HL-60 (cell line): Measurements from ENCODE around the gene SEZ6.

Experiments used
- DNase-seq, 2 experiments: peaks; one replicate each; pipeline ENCODE4 v3.0.0-alpha.2; 2010 to 2020; ENCODE audit warnings: low read depth in 1 of 2, low spot score in 1 of 2
- H3K27ac ChIP-seq: fragments of 250-450 bp; sonication (Bioruptor Pico); replicated peaks from 2 replicates; pipeline ENCODE4 v1.5.1; 2020; ENCODE audit warnings: mild to moderate bottlenecking, moderate library complexity
- H3K27me3 ChIP-seq: fragments of 250-450 bp; sonication (Bioruptor Pico); 2 replicates; pipeline ENCODE4 v1.5.1; 2021; ENCODE audit warnings: mild to moderate bottlenecking, moderate library complexity; ENCODE audit not compliant: insufficient read depth, poor library complexity, severe bottlenecking
- H3K4me3 ChIP-seq: replicated peaks from 2 replicates; pipeline ENCODE4 v1.5.1; 2011; ENCODE audit warnings: mild to moderate bottlenecking, control low read depth, low read length; ENCODE audit not compliant: insufficient read depth
- GABPA ChIP-seq: IDR thresholded peaks from 2 replicates; pipeline ENCODE4 v1.6.1; 2012; ENCODE audit warnings: low read depth
- POLR2AphosphoS5 ChIP-seq: IDR thresholded peaks from 2 replicates; pipeline ENCODE4 v1.6.1; 2012; ENCODE audit warnings: low read depth
- SPI1 ChIP-seq: IDR thresholded peaks from 2 replicates; pipeline ENCODE4 v1.6.1; 2012; ENCODE audit warnings: low read depth, mild to moderate bottlenecking, borderline replicate concordance
- TF ChIP-seq, protein P1 (sequence below): IDR thresholded peaks from one replicate; pipeline ENCODE4 v1.5.1; 2011; ENCODE audit warnings: low read length, control low read depth, inconsistent platforms; ENCODE audit not compliant: insufficient read depth
- TF ChIP-seq, protein P2 (sequence below): IDR thresholded peaks from 2 replicates; pipeline ENCODE4 v1.6.1; 2012; ENCODE audit warnings: low read depth; ENCODE audit not compliant: insufficient replicate concordance

SEZ6 gene

GRCh38 chr17:28906276-28906675 lies 99.6 kb downstream of the SEZ6 start:
- no peaks in the 10 kb centered on the region for H3K27me3 ChIP-seq
- no peak overlapping the region for H3K4me3 ChIP-seq
- H3K27ac ChIP-seq = no peak overlapping the region
- no peak for DNase-seq
- TF ChIP-seq, protein P1, sequence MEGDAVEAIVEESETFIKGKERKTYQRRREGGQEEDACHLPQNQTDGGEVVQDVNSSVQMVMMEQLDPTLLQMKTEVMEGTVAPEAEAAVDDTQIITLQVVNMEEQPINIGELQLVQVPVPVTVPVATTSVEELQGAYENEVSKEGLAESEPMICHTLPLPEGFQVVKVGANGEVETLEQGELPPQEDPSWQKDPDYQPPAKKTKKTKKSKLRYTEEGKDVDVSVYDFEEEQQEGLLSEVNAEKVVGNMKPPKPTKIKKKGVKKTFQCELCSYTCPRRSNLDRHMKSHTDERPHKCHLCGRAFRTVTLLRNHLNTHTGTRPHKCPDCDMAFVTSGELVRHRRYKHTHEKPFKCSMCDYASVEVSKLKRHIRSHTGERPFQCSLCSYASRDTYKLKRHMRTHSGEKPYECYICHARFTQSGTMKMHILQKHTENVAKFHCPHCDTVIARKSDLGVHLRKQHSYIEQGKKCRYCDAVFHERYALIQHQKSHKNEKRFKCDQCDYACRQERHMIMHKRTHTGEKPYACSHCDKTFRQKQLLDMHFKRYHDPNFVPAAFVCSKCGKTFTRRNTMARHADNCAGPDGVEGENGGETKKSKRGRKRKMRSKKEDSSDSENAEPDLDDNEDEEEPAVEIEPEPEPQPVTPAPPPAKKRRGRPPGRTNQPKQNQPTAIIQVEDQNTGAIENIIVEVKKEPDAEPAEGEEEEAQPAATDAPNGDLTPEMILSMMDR = no peak
- no peak for TF ChIP-seq POLR2AphosphoS5
- no peak for TF ChIP-seq SPI1
- TF ChIP-seq, protein P2, sequence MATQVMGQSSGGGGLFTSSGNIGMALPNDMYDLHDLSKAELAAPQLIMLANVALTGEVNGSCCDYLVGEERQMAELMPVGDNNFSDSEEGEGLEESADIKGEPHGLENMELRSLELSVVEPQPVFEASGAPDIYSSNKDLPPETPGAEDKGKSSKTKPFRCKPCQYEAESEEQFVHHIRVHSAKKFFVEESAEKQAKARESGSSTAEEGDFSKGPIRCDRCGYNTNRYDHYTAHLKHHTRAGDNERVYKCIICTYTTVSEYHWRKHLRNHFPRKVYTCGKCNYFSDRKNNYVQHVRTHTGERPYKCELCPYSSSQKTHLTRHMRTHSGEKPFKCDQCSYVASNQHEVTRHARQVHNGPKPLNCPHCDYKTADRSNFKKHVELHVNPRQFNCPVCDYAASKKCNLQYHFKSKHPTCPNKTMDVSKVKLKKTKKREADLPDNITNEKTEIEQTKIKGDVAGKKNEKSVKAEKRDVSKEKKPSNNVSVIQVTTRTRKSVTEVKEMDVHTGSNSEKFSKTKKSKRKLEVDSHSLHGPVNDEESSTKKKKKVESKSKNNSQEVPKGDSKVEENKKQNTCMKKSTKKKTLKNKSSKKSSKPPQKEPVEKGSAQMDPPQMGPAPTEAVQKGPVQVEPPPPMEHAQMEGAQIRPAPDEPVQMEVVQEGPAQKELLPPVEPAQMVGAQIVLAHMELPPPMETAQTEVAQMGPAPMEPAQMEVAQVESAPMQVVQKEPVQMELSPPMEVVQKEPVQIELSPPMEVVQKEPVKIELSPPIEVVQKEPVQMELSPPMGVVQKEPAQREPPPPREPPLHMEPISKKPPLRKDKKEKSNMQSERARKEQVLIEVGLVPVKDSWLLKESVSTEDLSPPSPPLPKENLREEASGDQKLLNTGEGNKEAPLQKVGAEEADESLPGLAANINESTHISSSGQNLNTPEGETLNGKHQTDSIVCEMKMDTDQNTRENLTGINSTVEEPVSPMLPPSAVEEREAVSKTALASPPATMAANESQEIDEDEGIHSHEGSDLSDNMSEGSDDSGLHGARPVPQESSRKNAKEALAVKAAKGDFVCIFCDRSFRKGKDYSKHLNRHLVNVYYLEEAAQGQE = no peak
- no peak for TF ChIP-seq GABPA
